ENCODE results near the gene HOXA13. TPM values are rescaled to one million over a fixed set of nuclear protein-coding genes. Genes with fewer than 3 reads are reported as not detected.

HOXA13 gene
- total and polyA plus RNA-seq, 2 donors (not counting 1 experiment from before 2014, with no cell fraction given): not detected

DNA sequence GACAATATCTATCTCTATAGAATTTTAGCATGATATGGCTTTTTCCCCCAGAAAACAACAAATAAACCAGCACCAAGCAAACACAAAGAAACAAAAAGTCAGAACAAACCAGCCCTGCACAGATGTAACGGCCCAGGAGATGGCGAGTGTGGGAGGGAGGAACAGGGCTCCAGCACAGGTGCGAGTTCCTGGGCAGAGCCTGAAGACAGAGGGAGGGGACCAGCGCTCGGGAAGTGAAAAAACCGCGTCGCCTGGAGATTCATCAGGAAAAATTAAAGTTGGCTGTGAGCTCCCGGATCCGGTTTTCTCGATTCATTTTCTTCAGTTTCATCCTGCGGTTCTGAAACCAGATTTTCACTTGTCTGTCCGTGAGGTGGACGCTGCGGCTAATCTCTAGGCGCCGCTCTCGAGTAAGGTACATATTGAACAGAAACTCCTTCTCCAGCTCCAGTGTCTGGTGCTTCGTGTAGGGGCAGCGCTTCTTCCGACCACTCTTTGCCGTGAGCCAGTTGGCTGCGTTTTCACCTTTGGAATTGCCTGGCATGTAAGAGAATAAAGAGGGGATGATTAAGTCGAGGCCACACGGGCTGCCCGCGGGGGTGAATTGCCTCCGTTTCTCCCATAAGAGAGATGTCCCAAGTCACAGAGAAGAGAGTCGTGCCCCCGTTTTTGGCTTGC lies 28.1 kb downstream of the HOXA13 start:
- ChIA-PET CTCF (interaction anchor here (1.0 to 2.8 kb wide), 5 partner anchors 11 to 27 kb away, joined by 3 to 10 read pairs (median 3); no protein-coding TSS in a partner anchor), POLR2A (no interaction called here)
- Histone ChIP-seq H3K27ac (ENCODE audit: low read length in 2 of 2) (no peak overlapping the region), H3K27me3 (replicated peaks in 1 of 4; ENCODE audit: control extremely low read depth in 1 of 4, control insufficient read depth in 3 of 4, insufficient read depth in 4 of 4, low read length in 3 of 4) (peaks cover 0 to 96% (median 81%) of the 10 kb centered on the region in 4 experiments), H3K79me2 (ENCODE audit: control insufficient read depth, insufficient read depth, low read length) (no peaks in the 10 kb centered on the region), H4K20me1 (ENCODE audit: control insufficient read depth, insufficient read depth, low read length, poor library complexity, severe bottlenecking) (peaks cover 8% of the 10 kb centered on the region), H3K36me3 (replicated peaks in 1 of 2; ENCODE audit: control extremely low read depth in 1 of 2, control insufficient read depth in 1 of 2, extremely low read depth in 1 of 2, insufficient read depth in 2 of 2, low read length in 1 of 2) (no peaks in the 10 kb centered on the region), H3K4me2 (replicated peaks; ENCODE audit: low read depth, low read length, poor library complexity, severe bottlenecking) (no peak overlapping the region), H3K9ac (ENCODE audit: low read length) (no peak overlapping the region), H3K4me3 (ENCODE audit: control extremely low read depth in 1 of 5, extremely low read depth in 1 of 5, insufficient read depth in 1 of 5, low read depth in 2 of 5, low read length in 4 of 5) (no peak overlapping the region), H3K9me3 (ENCODE audit: control extremely low read depth in 1 of 3, control insufficient read depth in 2 of 3, insufficient read depth in 1 of 3, low read length in 2 of 3) (peaks cover 0 to 74% (median 19%) of the 10 kb centered on the region in 3 donors), H3K4me1 (ENCODE audit: control insufficient read depth in 2 of 2, insufficient read depth in 2 of 2, low read length in 2 of 2) (peaks cover 41 to 68% of the 10 kb centered on the region in 2 donors), H2AFZ (ENCODE audit: insufficient read depth, low read depth, low read length, poor library complexity, severe bottlenecking) (no peak overlapping the region)
- Mint-ChIP-seq H3K9me3 (ENCODE audit: insufficient read depth) (no peaks in the 10 kb centered on the region), H3K27ac (peak overlapping the region; percentile 77), H3K27me3 (peaks cover 61% of the 10 kb centered on the region), H3K4me3 (peak overlapping the region; percentile 44), H3K4me1 (peaks cover 19% of the 10 kb centered on the region)
- WGBS (ENCODE audit: insufficient coverage): 6% methylated on average over 27 of the region's 30 CpGs
- ATAC-seq (ENCODE audit: low read depth): no peak
- intact Hi-C loops (cut with micrococcal nuclease): no loop called here
- DNase-seq: peak; percentile 49
- TF ChIP-seq, protein P1, sequence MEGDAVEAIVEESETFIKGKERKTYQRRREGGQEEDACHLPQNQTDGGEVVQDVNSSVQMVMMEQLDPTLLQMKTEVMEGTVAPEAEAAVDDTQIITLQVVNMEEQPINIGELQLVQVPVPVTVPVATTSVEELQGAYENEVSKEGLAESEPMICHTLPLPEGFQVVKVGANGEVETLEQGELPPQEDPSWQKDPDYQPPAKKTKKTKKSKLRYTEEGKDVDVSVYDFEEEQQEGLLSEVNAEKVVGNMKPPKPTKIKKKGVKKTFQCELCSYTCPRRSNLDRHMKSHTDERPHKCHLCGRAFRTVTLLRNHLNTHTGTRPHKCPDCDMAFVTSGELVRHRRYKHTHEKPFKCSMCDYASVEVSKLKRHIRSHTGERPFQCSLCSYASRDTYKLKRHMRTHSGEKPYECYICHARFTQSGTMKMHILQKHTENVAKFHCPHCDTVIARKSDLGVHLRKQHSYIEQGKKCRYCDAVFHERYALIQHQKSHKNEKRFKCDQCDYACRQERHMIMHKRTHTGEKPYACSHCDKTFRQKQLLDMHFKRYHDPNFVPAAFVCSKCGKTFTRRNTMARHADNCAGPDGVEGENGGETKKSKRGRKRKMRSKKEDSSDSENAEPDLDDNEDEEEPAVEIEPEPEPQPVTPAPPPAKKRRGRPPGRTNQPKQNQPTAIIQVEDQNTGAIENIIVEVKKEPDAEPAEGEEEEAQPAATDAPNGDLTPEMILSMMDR (IDR thresholded peaks at IDR 0.05): no peak

DNA sequence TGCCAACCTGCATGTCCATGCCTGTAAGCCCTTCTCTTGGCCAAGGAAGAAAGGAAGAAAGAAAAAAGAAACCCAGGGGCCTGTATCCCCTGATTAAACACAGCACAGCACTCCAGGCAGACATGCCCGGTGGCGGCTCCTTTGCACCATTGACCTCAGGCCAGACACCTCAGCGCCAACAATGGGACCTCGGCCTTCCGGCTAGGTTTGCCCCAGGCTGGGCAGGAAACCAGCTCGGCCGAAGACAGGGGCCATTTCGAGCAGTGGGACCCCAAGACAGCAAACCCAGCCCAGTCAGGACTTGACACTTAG lies 28.6 kb downstream of the HOXA13 start:
- TF ChIP-seq EZH2 (IDR thresholded peaks at IDR 0.05; ENCODE audit: borderline replicate concordance, insufficient read depth, low read depth, low read length, poor library complexity, severe bottlenecking): no peak
- TF ChIP-seq, protein P1 (IDR thresholded peaks at IDR 0.05): no peak
- Histone ChIP-seq H3K79me2 (ENCODE audit: control insufficient read depth, insufficient read depth, low read length) (no peaks in the 10 kb centered on the region), H3K27me3 (replicated peaks in 1 of 4; ENCODE audit: control extremely low read depth in 1 of 4, control insufficient read depth in 3 of 4, insufficient read depth in 4 of 4, low read length in 3 of 4) (peaks cover 0 to 96% (median 82%) of the 10 kb centered on the region in 4 experiments), H3K4me1 (ENCODE audit: control insufficient read depth in 2 of 2, insufficient read depth in 2 of 2, low read length in 2 of 2) (peaks cover 46 to 72% of the 10 kb centered on the region in 2 donors), H3K4me3 (ENCODE audit: control extremely low read depth in 1 of 5, extremely low read depth in 1 of 5, insufficient read depth in 1 of 5, low read depth in 2 of 5, low read length in 4 of 5) (no peak overlapping the region), H2AFZ (ENCODE audit: insufficient read depth, low read depth, low read length, poor library complexity, severe bottlenecking) (no peak overlapping the region), H3K27ac (ENCODE audit: low read length in 2 of 2) (no peak overlapping the region), H3K36me3 (replicated peaks in 1 of 2; ENCODE audit: control extremely low read depth in 1 of 2, control insufficient read depth in 1 of 2, extremely low read depth in 1 of 2, insufficient read depth in 2 of 2, low read length in 1 of 2) (no peaks in the 10 kb centered on the region), H3K9ac (ENCODE audit: low read length) (no peak overlapping the region), H3K4me2 (replicated peaks; ENCODE audit: low read depth, low read length, poor library complexity, severe bottlenecking) (no peak overlapping the region), H4K20me1 (ENCODE audit: control insufficient read depth, insufficient read depth, low read length, poor library complexity, severe bottlenecking) (peaks cover 8% of the 10 kb centered on the region), H3K9me3 (ENCODE audit: control extremely low read depth in 1 of 3, control insufficient read depth in 2 of 3, insufficient read depth in 1 of 3, low read length in 2 of 3) (peaks cover 0 to 79% (median 21%) of the 10 kb centered on the region in 3 donors)
- ChIA-PET POLR2A (no interaction called here), CTCF (interaction anchor here (1.0 to 2.8 kb wide), 5 partner anchors 10 to 27 kb away, joined by 3 to 10 read pairs (median 3); no protein-coding TSS in a partner anchor)
- peak overlapping the region; percentile 77 for H3K27ac Mint-ChIP-seq
- peaks cover 57% of the 10 kb centered on the region for H3K27me3 Mint-ChIP-seq
- intact Hi-C loops (cut with micrococcal nuclease): no loop called here
- H3K9me3 Mint-ChIP-seq (ENCODE audit: insufficient read depth): no peaks in the 10 kb centered on the region
- H3K4me3 Mint-ChIP-seq: no peak overlapping the region
- ATAC-seq (ENCODE audit: low read depth): no peak
- DNase-seq: no peak
- H3K4me1 Mint-ChIP-seq: peaks cover 19% of the 10 kb centered on the region
- WGBS (ENCODE audit: insufficient coverage): 26% methylated on average over 6 of the region's 8 CpGs
